H1 (cell line): ENCODE results near the gene FBXW8. TPM values are rescaled to one million over a fixed set of nuclear protein-coding genes. Genes with fewer than 3 reads are reported as not detected.

Experiments used
- BRCA1 ChIP-seq: IDR thresholded peaks from 2 replicates; pipeline ENCODE4 v1.6.1; 2012; ENCODE audit warnings: low read depth, low read length, improper control_type of control experiment
- FOSL1 ChIP-seq: IDR thresholded peaks from 2 replicates; pipeline ENCODE4 v1.6.1; 2011; ENCODE audit warnings: mild to moderate bottlenecking, low read depth, low read length, moderate library complexity; ENCODE audit not compliant: insufficient read depth
- JUN ChIP-seq: IDR thresholded peaks from 2 replicates; pipeline ENCODE4 v1.6.1; 2011; ENCODE audit warnings: low read depth, mild to moderate bottlenecking, improper control_type of control experiment, low read length
- POU5F1 ChIP-seq: IDR thresholded peaks from 2 replicates; pipeline ENCODE4 v1.6.1; 2011; ENCODE audit warnings: low read depth, mild to moderate bottlenecking, low read length, moderate library complexity
- SUZ12 ChIP-seq: fragments of 200-600 bp; sonication (generic); IDR thresholded peaks from 2 replicates; pipeline ENCODE4 v1.6.1; 2012; ENCODE audit warnings: mild to moderate bottlenecking, inconsistent platforms, low read length, moderate library complexity, mixed read lengths
- TBP ChIP-seq: IDR thresholded peaks from 2 replicates; pipeline ENCODE4 v1.6.1; 2011; ENCODE audit warnings: low read depth, low read length, improper control_type of control experiment
- polyA plus RNA-seq, 7 experiments: library from polyadenylated mRNA; depleted of rRNA in 3 of 7; stranded (reverse) in 5 of 7; unstranded in 2 of 7; fragments of >200 nt in 5 of 7; fragments of 200-250 nt in 2 of 7; gene quantifications; 1 replicate in 5 of 7; 2 replicates in 1 of 7; 4 replicates in 1 of 7; pipeline versions ENCODE4 v1.2.1 to v1.2.3, GENCODE V29; 2011 to 2013; ENCODE audit warnings: missing spikeins in 2 of 7, mixed read lengths in 2 of 7
- total RNA-seq: library from RNA; stranded (reverse); fragmentation: NEBNext Ultra II Directional; extraction: Animal tissue kit (Norgen Biotek cat#: 25700); gene quantifications from 2 replicates; pipeline ENCODE4 v1.2.1, GENCODE V29; 2021

The FBXW8 gene
- total and polyA plus RNA-seq, 2 of the 8 experiments (the other 6 are each of a cell fraction or from before 2014, with no cell fraction given), result 15.8 to 16.0 TPM

DNA sequence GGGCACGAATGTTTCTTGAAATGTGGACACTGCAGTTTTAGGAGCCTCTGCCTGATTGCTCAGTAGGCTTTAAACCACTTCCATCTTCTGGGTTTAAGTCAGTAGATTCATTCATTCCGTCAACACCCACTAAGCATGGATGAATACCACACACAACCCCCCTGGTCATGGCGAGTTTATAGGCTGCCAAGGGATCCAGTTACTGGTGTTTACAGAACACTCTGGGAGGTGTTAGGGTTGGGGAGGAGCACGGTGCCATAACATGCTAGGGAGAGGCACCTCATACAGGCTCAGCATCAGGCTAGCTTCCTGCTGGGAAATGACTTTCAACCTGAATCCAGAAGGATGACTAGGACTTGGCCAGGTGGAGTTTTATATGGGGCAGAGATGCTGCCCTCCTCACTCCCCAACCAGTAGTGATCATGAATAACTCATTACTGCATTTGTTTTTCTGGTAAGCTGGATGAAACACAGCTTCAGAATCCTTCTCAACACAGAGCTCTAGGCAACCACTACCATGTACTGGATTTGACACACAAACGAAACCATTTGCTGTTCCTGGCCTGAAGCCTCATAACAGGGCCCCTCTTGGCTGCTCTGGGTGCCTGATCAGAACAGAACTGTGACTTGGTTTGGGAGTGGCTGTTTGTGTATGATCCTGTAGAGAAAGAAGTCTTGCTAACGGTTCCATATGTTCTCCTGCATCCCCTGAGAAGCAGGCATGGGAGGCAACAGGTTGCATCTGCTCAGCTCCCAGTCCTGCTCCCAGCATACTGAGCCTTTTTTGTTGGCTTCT is 47.9 kb downstream of the FBXW8 start (continued):
- TF ChIP-seq POU5F1 (no peak), FOSL1 (no peak), JUN (no peak), TBP (no peak), BRCA1 (no peak), SUZ12 (no peak)
